GM21619 (cell line): Measurements from ENCODE around the gene SLITRK5.

Experiments used
- ATAC-seq: cut with Tn5 transposase; IDR thresholded peaks from one replicate; pipeline ENCODE4 v1.9.1; 2021; ENCODE audit not compliant: unreplicated experiment

The SLITRK5 gene, protein sequence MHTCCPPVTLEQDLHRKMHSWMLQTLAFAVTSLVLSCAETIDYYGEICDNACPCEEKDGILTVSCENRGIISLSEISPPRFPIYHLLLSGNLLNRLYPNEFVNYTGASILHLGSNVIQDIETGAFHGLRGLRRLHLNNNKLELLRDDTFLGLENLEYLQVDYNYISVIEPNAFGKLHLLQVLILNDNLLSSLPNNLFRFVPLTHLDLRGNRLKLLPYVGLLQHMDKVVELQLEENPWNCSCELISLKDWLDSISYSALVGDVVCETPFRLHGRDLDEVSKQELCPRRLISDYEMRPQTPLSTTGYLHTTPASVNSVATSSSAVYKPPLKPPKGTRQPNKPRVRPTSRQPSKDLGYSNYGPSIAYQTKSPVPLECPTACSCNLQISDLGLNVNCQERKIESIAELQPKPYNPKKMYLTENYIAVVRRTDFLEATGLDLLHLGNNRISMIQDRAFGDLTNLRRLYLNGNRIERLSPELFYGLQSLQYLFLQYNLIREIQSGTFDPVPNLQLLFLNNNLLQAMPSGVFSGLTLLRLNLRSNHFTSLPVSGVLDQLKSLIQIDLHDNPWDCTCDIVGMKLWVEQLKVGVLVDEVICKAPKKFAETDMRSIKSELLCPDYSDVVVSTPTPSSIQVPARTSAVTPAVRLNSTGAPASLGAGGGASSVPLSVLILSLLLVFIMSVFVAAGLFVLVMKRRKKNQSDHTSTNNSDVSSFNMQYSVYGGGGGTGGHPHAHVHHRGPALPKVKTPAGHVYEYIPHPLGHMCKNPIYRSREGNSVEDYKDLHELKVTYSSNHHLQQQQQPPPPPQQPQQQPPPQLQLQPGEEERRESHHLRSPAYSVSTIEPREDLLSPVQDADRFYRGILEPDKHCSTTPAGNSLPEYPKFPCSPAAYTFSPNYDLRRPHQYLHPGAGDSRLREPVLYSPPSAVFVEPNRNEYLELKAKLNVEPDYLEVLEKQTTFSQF

GRCh38 chr13:87671031-87671752 lies at the start of gene SLITRK5:
Gene SLITRK5, plus strand, starts transcription at chr13:87671371. Its CDS starts 4,018 bp downstream, at chr13:87675389.
- ATAC-seq: peak; percentile 95

GRCh38 chr13:87622971-87623370 lies 48.2 kb upstream of the SLITRK5 start:
- ATAC-seq: no peak

DNA sequence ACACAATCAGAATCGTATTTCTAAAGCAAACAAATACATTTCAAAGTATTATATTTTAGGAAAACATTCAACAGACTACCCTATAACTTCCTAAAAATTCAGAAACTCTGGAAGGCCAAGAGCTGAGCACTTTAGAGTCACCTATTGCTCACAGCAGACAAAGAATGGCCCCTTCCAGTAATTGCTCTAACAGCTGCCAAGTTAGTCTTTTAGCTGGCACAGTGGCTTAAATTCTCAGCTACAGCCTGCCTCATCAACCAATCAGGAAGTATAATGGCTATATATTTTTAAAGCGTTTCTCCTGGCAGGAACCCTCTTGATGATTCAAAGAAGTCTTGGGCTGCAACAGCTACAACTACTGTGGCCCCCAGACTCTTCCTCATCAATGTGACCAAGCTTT lies 14.9 kb upstream of the SLITRK5 start:
- ATAC-seq: no peak

GRCh38 chr13:87661471-87661870 lies 9.7 kb upstream of the SLITRK5 start:
- ATAC-seq: no peak

DNA sequence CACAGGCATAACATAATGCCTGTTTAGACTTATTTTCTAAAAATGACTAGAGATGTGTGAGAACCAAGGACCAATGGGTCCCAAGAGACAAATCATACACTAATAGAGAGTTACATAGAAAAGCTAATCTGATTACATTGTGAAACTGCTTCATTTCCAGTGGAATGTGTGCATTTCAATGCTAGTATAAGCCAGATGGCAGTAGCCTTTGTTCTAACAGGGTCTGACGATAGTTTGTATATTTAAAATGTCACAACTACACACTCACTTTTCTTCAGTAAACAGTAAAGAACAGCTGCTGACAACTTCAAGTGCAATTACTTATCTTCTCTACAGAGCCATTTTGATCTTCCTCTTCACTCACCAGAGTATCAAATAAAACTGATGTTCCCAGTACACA lies 4.3 kb upstream of the SLITRK5 start:
- ATAC-seq: no peak

DNA sequence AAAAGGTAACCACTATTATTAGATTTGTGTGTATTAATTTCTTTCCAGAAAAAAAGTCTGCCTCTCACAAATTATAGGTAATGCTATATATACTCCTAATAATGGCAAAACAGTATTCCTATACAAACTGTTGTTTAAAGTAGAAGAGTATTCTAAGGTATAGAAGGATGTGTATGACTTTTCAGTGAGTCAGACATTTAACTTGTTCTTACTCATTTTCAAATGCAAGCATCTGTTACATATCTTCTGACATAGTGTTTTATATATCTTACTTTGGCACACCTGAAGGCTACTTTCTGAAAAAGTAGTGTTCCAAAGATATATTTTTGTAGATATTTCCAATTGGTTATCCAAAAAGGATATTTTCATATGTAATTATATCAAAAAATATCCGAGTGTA lies 3.5 kb upstream of the SLITRK5 start:
- ATAC-seq: no peak

- no peak for ATAC-seq
Measured at GRCh38 chr13:87669379-87669978, 1.7 kb upstream of the SLITRK5 start.

DNA sequence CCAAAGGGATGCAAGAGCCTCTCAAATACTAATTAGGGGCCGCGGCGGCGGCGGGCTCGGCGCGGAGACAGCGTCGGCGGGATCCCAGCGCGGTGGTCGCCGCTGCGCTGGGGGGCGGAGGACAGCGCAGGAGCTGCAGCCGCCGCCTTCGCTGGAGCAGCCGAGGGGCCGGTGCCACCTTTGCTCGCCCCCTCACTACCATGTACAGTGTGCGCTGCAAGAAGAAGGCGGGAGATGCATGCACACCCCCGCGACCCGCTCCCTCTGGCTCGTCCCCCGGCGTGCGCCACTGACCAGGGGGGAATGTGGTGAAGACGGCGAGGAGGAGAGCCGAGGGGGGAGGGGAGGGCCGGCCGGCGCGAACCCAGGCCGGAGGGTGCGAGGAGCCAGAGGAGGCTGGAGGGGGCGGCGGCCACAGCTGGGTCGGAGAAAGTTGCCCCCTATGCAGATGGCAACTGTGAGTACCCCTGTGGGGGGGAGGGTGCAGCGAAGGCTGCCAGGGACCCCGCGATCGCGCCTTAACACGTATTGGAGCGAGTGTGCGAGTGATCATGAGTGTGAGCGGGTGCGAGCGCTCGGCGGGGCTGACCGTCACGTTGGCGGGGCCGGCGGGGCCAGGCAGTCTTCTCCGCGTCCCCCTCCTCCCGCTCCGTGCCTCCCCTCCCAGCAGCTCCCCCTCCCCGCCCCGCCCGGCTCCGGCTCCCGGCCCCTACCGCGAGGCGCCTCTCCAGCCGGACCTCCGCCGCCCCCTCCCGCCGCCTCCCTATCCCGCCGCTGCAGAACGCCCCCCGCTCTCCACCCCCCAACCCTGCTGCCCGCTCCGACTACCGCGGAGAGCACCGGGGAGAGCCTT lies 808 bp downstream of the SLITRK5 start:
- ATAC-seq: no peak

DNA sequence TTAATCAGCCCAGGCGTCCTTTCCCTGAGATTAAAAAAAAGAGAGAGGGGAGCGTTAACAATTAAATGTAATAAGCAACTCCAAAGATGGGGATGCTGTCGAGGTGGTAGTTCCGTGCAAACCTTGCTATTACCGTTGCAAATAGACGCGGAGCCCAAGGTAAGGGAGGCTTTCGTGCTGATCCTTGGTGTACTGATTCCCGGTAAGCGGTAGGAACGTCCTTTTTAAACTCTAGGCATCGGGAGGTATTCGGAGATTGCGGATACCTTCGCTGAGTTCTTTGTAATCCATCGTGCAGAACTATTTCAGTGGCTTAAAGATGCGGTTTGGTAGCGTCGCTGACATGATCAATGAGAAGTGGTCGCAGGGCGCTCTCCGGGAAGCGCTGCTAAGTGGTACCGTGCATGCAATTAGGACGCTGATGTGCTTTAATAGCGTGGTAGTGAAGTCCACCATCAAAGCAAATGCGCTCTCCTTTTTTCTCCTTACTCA lies 3.1 kb downstream of the SLITRK5 start:
- no peak for ATAC-seq

DNA sequence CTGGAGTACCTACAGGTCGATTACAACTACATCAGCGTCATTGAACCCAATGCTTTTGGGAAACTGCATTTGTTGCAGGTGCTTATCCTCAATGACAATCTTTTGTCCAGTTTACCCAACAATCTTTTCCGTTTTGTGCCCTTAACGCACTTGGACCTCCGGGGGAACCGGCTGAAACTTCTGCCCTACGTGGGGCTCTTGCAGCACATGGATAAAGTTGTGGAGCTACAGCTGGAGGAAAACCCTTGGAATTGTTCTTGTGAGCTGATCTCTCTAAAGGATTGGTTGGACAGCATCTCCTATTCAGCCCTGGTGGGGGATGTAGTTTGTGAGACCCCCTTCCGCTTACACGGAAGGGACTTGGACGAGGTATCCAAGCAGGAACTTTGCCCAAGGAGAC lies 4.7 kb downstream of the SLITRK5 start:
- no peak for ATAC-seq

- no peak for ATAC-seq
Measured at GRCh38 chr13:87676254-87677042, 5.3 kb downstream of the SLITRK5 start.

DNA sequence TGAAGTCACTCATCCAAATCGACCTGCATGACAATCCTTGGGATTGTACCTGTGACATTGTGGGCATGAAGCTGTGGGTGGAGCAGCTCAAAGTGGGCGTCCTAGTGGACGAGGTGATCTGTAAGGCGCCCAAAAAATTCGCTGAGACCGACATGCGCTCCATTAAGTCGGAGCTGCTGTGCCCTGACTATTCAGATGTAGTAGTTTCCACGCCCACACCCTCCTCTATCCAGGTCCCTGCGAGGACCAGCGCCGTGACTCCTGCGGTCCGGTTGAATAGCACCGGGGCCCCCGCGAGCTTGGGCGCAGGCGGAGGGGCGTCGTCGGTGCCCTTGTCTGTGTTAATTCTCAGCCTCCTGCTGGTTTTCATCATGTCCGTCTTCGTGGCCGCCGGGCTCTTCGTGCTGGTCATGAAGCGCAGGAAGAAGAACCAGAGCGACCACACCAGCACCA lies 5.9 kb downstream of the SLITRK5 start:
- ATAC-seq: no peak

DNA sequence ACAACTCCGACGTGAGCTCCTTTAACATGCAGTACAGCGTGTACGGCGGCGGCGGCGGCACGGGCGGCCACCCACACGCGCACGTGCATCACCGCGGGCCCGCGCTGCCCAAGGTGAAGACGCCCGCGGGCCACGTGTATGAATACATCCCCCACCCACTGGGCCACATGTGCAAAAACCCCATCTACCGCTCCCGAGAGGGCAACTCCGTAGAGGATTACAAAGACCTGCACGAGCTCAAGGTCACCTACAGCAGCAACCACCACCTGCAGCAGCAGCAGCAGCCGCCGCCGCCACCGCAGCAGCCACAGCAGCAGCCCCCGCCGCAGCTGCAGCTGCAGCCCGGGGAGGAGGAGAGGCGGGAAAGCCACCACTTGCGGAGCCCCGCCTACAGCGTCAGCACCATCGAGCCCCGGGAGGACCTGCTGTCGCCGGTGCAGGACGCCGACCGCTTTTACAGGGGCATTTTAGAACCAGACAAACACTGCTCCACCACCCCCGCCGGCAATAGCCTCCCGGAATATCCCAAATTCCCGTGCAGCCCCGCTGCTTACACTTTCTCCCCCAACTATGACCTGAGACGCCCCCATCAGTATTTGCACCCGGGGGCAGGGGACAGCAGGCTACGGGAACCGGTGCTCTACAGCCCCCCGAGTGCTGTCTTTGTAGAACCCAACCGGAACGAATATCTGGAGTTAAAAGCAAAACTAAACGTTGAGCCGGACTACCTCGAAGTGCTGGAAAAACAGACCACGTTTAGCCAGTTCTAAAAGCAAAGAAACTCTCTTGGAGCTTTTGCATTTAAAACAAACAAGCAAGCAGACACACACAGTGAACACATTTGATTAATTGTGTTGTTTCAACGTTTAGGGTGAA lies 6.6 kb downstream of the SLITRK5 start:
- no peak for ATAC-seq

DNA sequence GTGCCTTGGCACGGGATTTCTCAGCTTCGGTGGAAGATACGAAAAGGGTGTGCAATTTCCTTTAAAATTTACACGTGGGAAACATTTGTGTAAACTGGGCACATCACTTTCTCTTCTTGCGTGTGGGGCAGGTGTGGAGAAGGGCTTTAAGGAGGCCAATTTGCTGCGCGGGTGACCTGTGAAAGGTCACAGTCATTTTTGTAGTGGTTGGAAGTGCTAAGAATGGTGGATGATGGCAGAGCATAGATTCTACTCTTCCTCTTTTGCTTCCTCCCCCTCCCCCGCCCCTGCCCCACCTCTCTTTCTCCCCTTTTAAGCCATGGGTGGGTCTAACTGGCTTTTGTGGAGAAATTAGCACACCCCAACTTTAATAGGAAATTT lies 7.2 kb downstream of the SLITRK5 start:
- no peak for ATAC-seq

GRCh38 chr13:87680298-87680697 lies 9.1 kb downstream of the SLITRK5 start:
- no peak for ATAC-seq

DNA sequence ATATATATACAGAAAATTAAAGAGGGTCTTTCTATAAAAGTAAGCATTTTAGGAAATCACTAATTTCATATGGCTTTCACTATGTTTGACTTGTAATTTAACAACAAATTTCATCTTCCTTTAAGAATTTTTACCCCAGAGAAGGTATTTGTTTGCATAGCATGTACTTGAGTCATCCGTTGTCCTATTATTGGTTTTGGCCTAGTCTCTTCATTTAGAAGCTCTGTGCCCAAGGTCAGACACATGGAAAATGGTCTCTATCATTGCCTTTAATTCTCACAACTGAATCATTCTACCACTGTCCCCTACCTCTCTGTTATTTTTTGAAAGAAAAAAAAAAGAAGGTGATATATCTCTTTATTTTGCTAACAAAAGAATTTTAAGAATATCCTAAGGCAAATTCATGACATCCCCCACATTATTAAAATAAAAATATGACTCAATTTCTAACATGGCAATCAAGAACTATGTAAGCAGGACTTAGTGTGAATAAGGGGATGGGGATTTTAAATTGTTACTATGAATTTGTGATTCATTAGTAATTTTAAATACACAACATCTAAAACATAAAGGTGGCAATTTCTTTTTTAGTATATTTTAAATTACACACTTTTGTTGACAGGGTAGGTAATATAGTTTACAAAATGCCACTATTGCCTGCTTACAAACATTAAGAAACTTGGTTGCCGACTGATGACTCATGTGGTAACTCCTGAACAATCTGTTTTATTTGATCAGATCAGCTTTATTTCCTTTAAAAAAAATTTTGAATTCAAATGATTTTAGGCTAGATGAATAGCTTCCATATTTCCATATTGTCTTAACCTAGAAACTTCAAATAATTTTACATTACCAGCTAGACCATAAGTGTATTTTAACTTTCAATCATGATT lies 13.9 kb downstream of the SLITRK5 start:
- no peak for ATAC-seq

DNA sequence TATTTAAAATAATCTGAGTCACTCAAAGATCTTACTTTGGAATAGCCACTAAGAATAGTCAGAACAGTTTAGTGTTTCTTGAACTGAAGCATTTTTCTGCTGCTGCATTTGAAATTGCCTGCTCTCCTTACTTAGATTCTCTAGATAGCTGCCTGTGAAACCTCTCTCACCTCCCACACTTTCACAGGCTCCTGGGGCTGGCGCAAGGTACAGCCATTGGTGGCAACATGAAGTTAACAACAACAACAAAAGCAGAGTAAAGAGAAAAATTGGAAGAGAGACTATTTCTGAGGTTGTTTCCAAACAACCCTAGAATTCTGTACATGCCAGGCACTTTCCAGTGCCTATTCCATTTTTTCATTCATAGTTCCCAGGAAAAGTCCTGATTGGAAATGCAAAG lies 25.3 kb downstream of the SLITRK5 start:
- no peak for ATAC-seq
